PFSK-1 (cell line): ENCODE data around the gene LMO7.

Source experiments
- POLR2AphosphoS5 ChIP-seq: IDR thresholded peaks from 2 replicates; pipeline ENCODE4 v1.6.1; 2012; ENCODE audit warnings: low read depth, mild to moderate bottlenecking, control low read depth, low read length, moderate library complexity
- SIN3A ChIP-seq: IDR thresholded peaks from 2 replicates; pipeline ENCODE4 v1.6.1; 2012; ENCODE audit warnings: mild to moderate bottlenecking, low read length, moderate library complexity, borderline replicate concordance; ENCODE audit not compliant: insufficient read depth
- TAF1 ChIP-seq: IDR thresholded peaks from 2 replicates; pipeline ENCODE4 v1.6.1; 2012; ENCODE audit warnings: low read length, control low read depth, borderline replicate concordance; ENCODE audit not compliant: insufficient read depth
- TF ChIP-seq, protein P1 (sequence below), 2 experiments: IDR thresholded peaks; 2 replicates each; pipeline versions ENCODE4 v1.6.1 to v1.8.0; 2011 to 2012; ENCODE audit warnings: low read depth in 2 of 2, low read length in 2 of 2, control low read depth in 1 of 2, inconsistent platforms in 1 of 2, mild to moderate bottlenecking in 1 of 2, moderate library complexity in 1 of 2; ENCODE audit not compliant: insufficient read depth in 1 of 2

DNA sequence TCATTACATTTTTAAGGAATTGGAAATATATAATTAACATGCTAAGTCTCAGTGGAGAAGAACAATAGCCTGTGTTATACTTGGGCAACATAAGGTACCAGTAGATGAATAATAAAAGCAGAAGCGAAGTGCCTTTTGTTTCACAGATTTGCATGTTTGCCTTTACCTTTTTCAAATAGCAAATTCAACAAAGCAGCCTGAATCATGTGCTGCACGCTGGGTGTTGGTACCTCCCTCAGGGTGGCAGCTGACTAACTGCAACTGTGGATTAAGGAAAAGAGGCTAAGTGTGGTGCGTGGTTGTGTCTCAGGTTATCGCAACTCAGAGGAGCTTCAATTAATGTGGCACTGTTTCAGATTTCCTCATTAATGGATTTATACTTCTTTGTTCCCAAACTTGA lies 189.0 kb downstream of the LMO7 start:
- TF ChIP-seq POLR2AphosphoS5, result no peak
- no peak for TF ChIP-seq TAF1
- no peak for TF ChIP-seq SIN3A
- TF ChIP-seq, protein P1, sequence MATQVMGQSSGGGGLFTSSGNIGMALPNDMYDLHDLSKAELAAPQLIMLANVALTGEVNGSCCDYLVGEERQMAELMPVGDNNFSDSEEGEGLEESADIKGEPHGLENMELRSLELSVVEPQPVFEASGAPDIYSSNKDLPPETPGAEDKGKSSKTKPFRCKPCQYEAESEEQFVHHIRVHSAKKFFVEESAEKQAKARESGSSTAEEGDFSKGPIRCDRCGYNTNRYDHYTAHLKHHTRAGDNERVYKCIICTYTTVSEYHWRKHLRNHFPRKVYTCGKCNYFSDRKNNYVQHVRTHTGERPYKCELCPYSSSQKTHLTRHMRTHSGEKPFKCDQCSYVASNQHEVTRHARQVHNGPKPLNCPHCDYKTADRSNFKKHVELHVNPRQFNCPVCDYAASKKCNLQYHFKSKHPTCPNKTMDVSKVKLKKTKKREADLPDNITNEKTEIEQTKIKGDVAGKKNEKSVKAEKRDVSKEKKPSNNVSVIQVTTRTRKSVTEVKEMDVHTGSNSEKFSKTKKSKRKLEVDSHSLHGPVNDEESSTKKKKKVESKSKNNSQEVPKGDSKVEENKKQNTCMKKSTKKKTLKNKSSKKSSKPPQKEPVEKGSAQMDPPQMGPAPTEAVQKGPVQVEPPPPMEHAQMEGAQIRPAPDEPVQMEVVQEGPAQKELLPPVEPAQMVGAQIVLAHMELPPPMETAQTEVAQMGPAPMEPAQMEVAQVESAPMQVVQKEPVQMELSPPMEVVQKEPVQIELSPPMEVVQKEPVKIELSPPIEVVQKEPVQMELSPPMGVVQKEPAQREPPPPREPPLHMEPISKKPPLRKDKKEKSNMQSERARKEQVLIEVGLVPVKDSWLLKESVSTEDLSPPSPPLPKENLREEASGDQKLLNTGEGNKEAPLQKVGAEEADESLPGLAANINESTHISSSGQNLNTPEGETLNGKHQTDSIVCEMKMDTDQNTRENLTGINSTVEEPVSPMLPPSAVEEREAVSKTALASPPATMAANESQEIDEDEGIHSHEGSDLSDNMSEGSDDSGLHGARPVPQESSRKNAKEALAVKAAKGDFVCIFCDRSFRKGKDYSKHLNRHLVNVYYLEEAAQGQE (IDR thresholded peaks at IDR 0.05; ENCODE audit: insufficient read depth in 1 of 2, low read depth in 2 of 2, low read length in 2 of 2), result no peak
